Stimulated activated CD4-positive, alpha-beta T cell treated with anti-CD3 and anti-CD28 coated beads, Interleukin-15, amount 100 ng/mL, for 48 hours (primary cell): ENCODE measurements around the gene TTLL4.

Experiments
- DNase-seq, 2 donors: peaks; one replicate each; pipeline ENCODE4 v3.0.0-alpha.2; 2020; ENCODE audit warnings: low read depth in 2 of 2

TTLL4 gene

DNA sequence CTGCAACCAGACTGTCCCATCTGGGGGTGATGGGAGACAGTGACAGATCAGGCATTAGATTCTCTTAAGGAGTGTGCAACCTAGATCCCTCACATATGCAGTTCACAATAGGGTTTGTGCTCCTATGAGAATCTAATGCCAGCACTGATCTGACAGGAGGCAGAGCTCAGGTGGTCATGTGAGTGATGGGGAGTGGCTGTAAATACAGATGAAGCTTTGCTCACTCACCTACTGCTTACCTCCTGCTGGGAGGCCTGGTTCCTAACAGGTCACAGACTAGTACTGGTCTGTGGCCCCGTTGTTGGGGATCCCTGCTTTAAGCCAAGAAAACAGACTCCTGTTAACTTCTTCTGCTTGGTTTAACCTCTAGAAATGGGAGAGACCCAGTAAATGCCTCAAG lies 74.5 kb downstream of the TTLL4 start:
- no peak for DNase-seq

DNA sequence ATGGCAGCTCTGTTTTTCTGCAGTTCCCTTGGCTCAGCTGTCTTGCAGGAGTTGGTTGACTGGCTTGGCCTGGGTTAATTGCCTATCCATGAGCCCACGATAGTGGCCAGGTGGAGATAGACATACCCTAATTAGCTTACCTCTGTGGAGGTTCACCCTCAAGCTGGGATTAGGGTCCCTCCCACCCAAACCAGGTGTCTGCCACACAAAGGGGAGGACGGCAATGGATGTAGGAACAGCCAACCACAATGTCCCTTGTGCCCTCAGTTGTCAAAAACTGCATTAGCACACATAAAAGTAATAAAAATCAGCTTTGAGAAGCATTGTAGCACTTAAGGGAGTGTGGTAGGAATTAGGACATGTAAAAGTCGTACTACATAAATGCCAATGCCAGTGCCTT lies 75.5 kb downstream of the TTLL4 start:
- DNase-seq, result no peak

DNA sequence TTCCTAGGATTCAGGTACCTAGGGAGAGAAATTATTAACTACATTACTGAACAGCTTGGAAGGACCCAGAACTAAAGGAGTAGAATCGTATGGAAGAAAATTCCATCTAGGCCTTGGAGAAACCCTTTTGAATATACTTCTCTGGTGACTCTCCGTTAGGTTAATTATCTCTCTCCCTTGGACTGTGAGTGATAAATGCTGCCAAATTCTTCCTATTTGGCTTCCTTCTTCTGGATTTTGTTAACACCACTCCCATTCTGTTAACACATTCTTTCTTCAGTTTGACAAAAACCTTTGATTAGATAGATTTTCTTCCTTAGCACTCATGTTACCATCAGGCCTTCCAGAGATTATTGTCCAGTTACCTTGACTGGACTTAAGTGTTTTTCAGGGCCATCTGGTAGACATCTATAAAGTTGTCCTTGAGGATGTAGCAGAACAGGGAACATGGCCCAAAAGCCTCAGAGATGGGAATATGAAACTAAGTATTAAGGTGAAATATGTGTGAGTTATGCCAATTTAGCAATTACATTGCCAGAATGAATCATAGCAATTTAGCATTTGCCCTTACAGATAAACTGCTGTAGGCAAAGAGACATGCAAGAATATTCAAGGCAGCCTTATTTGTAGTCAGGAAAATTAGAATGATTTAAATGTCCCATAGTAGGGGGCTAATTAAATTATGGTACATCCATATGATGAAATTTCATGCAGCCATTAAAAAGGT lies 78.1 kb downstream of the TTLL4 start:
- no peak for DNase-seq

DNA sequence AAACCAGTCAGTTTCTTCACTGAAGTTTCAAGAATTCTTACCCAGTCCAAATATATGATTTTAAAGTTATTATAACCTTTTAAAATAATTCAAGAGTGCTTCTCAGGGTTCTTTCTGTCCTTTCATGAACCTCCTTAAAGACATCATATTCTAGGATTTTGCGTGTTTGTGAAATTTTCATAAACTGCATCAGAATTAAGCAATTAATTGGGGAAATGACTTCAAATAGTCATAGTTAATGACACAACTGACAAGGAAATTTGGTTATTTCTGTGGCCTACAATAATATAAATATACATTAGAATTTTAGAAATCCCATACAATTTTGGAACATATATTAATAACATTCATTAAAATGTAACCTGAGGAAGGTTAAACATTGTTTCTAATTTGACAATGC lies 81.8 kb downstream of the TTLL4 start:
- DNase-seq, result no peak

DNA sequence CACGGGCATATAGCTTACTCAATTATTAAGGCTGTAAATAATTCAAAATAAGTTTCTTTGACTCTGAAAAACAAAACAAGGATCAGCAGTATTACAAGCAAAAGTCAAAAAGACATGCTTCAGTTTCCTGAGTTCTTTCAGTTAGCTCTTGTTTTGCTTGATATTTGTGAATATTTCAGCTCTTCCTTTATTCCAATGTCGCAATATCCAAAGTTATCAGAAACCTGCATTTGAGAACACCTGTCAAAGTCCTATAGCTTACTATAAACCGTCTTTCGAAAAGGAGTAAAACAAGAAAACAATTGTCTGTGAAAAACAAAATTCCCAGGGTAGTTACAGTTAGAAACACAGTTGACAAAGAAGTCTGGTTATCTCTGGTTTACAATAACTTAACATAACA lies 86.1 kb downstream of the TTLL4 start:
- DNase-seq, result no peak

DNA sequence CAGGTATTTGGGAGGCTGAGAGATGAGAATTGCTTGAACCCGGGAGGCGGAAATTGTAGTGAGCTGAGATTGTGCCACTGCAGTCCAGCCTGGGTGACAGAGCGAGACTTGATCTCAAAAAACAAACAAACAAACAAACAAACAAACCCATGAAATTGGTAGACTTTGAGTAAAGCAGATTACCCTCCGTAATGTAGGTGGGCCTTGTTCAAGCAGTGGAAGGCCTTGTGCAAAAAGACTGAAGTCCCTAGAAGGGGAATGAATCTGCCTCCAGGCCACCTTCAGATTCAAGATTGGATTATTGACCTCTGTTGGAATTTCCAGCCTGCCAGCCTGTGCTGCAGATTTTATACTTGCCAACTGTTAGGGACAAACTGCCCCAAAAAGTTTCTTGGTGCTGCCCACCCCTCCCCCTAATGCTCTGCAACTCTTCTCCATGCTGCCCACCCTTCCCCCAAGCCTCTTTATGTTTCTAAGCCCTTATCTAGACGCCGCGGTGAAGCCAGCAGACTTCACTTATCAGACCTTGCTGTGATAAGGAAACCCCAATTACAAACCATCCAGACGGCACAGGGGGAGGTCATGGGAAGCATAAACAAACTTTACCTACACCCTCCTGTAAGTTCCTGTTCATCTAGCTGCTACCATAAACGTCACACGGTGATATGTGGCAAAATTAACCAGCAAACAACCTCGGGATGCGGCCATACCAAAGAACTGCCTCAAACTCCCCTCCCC lies 88.3 kb downstream of the TTLL4 start:
- no peak for DNase-seq

DNA sequence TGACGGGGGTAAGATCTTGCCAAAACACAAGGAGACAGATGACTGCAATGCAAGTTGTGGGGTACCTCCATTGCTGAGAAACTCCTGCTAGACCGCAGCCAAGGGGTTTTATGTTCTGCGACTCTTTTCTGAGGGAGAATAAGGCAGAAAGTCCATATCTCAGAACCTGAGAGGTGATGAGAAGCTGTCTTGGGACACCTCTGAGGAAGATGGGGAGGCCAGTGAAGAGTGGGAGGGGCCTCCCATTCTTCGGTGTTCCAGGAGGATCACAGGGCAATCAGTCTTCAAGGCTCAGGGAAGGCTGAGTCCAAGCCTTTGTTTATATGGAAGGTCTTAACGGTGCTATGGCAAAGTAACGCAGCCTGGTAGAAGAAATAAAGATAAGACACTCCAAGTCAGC lies 89.4 kb downstream of the TTLL4 start:
- DNase-seq, result no peak

DNA sequence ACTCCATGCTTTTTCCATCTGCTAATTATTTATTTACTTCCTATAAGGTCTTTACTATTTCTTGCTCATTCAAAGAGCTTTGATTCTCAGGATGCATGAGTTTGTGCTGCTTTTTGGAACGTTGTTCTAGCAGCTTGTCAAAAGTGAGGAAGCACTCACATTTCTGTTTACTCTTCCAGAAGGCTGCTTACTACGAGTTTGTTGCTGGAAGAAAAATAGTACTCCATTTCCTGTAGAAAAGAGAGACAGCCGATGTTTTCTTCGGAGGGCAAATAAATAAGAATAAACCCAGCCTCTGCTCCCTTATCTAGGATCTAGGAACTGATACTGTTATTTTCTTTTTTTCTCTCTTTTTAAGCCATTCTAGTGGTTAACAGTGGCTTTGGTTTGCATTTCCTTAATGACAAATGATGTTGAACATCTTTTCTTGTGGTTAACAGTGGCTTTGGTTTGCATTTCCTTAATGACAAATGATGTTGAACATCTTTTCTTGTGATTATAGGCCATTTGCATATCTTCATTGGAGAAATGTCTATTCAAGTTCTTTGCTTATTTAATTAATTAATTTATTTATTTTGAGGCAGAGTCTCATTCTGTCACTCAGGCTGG lies 91.9 kb downstream of the TTLL4 start:
- no peak for DNase-seq

DNA sequence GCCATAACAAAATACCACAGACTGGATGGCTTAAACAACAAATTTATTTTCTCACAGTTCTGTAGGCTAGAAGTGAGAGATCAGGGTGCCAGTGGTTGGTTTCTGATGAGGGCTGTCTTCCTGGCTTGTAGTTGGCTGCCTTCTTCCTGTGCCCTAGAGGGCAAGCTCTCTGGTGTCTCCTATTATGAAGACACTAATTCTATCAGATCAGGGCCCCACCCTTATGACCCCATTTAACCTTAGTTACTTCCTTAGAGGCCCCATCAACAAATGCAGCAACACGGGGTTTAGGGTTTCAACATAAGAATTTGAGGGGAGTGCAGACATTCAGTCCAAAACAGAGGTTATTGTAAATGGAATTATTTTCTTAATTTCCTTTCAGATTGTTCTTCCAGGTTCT lies 94.2 kb downstream of the TTLL4 start:
- no peak for DNase-seq
